Measurements from ENCODE around the gene OR2J3. TPM values are rescaled to one million over a fixed set of nuclear protein-coding genes. Genes with fewer than 3 reads are reported as not detected.

OR2J3 gene
- total RNA-seq, 1 experiment from 2014 or later: not detected

DNA sequence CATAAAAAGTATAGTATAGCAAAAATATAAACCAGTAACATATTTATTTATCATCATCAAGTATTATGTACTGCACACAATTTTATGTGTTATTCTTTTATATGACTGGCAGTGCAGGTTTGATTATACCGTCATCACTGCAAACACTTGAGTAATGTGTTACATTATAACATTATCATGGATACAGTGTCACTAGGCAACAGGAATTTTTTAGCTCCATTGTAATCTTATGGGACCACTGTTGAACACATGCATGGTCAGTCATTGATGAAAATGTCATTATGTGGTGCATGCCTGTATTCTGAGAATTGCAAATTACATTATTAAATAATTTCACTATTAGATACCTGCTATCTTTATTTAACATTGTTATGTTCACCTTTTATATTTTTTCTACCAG is 33.7 kb downstream of the OR2J3 start:
- no peaks in the 10 kb centered on the region for H3K27me3 Mint-ChIP-seq (ENCODE audit: insufficient read depth, unreplicated experiment)
- Histone ChIP-seq H3K9me3 (no peaks in the 10 kb centered on the region), H3K4me1 (peaks cover 31% of the 10 kb centered on the region), H3K27me3 (replicated peaks; ENCODE audit: control insufficient read depth, insufficient read depth, low read length) (no peaks in the 10 kb centered on the region), H3K36me3 (ENCODE audit: control insufficient read depth, insufficient read depth, low read length) (no peaks in the 10 kb centered on the region), H3K4me3 (ENCODE audit: low read depth, low read length) (no peak overlapping the region)
- no peaks in the 10 kb centered on the region for H3K36me3 Mint-ChIP-seq (ENCODE audit: insufficient read depth, unreplicated experiment)
- ChIA-PET POLR2A (no interaction called here), CTCF (no interaction called here)
- no TSS peak for BruUV-seq (replicated peaks)
- H3K4me3 Mint-ChIP-seq (ENCODE audit: unreplicated experiment): no peak overlapping the region
- peaks cover 7% of the 10 kb centered on the region for H3K9me3 Mint-ChIP-seq (ENCODE audit: unreplicated experiment)
- TF ChIP-seq, protein P1, sequence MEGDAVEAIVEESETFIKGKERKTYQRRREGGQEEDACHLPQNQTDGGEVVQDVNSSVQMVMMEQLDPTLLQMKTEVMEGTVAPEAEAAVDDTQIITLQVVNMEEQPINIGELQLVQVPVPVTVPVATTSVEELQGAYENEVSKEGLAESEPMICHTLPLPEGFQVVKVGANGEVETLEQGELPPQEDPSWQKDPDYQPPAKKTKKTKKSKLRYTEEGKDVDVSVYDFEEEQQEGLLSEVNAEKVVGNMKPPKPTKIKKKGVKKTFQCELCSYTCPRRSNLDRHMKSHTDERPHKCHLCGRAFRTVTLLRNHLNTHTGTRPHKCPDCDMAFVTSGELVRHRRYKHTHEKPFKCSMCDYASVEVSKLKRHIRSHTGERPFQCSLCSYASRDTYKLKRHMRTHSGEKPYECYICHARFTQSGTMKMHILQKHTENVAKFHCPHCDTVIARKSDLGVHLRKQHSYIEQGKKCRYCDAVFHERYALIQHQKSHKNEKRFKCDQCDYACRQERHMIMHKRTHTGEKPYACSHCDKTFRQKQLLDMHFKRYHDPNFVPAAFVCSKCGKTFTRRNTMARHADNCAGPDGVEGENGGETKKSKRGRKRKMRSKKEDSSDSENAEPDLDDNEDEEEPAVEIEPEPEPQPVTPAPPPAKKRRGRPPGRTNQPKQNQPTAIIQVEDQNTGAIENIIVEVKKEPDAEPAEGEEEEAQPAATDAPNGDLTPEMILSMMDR (IDR thresholded peaks at IDR 0.05; ENCODE audit: insufficient read depth in 1 of 2, low read depth in 1 of 2, low read length in 1 of 2, severe bottlenecking in 1 of 2, unreplicated experiment in 1 of 2): no peak
- no peak overlapping the region for H3K27ac Mint-ChIP-seq (ENCODE audit: unreplicated experiment)
- DNase-seq: no peak
- intact Hi-C loops (cut with micrococcal nuclease; ENCODE audit: unreplicated experiment): no loop called here
- H3K4me1 Mint-ChIP-seq (ENCODE audit: low read depth, unreplicated experiment): peaks cover 14% of the 10 kb centered on the region

DNA sequence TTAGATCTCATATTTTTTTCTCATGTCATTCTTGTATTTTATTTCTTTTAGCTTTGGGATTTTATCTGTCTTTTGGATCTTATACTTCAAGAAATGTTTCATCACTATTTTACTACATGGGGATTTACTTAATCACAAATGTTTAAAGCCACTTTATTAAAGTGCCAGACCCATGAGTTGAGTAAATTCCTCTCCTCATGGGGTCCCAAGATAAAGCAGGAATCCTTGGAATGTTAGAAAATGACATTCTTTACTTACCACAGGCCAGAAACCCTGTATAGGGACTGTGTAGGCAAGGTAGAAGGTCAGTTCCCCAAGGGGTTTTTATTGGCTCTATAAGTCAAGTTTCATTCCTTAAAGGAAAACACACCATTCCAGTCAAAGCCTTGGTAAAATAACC is 34.5 kb downstream of the OR2J3 start:
- Mint-ChIP-seq H3K27me3 (ENCODE audit: insufficient read depth, unreplicated experiment) (no peaks in the 10 kb centered on the region), H3K9me3 (ENCODE audit: unreplicated experiment) (peaks cover 8% of the 10 kb centered on the region), H3K27ac (ENCODE audit: unreplicated experiment) (peak overlapping the region; percentile 83), H3K4me3 (ENCODE audit: unreplicated experiment) (peak overlapping the region; percentile 29), H3K36me3 (ENCODE audit: insufficient read depth, unreplicated experiment) (no peaks in the 10 kb centered on the region), H3K4me1 (ENCODE audit: low read depth, unreplicated experiment) (peaks cover 21% of the 10 kb centered on the region)
- no TSS peak for BruUV-seq (replicated peaks)
- peak in 1 of 2 experiments; percentile 45 for DNase-seq
- peaks cover 31% of the 10 kb centered on the region for H3K4me1 ChIP-seq
- TF ChIP-seq, protein P1 (IDR thresholded peaks at IDR 0.05; ENCODE audit: insufficient read depth in 1 of 2, low read depth in 1 of 2, low read length in 1 of 2, severe bottlenecking in 1 of 2, unreplicated experiment in 1 of 2): no peak
- no peak overlapping the region for H3K4me3 ChIP-seq (ENCODE audit: low read depth, low read length)
- ChIA-PET CTCF (no interaction called here), POLR2A (no interaction called here)
- intact Hi-C loops (cut with micrococcal nuclease; ENCODE audit: unreplicated experiment): no loop called here
- no peaks in the 10 kb centered on the region for H3K36me3 ChIP-seq (ENCODE audit: control insufficient read depth, insufficient read depth, low read length)
- H3K27me3 ChIP-seq (replicated peaks; ENCODE audit: control insufficient read depth, insufficient read depth, low read length): no peaks in the 10 kb centered on the region
- H3K9me3 ChIP-seq: no peaks in the 10 kb centered on the region

DNA sequence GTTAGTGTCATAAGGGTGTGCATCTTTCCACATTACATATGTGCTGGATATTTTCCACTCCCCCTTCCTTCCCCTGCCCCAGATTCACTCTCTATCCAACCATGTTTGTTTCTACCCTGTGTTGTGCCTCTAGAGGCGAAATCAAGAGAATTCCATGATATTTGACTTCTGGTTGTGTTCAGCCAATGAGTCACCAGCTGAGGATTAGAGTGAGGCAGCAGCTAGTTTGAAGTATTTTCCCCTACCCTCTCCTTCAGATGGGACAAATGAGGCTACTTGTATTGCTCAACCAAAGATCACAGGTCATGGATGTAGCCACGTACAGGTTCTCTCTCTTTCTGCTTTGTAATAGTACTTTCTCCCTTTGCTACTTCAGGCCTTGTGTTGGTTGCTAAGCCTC is 38.3 kb downstream of the OR2J3 start:
- DNase-seq: no peak
- H3K27me3 ChIP-seq (replicated peaks; ENCODE audit: control insufficient read depth, insufficient read depth, low read length): no peaks in the 10 kb centered on the region
- intact Hi-C loops (cut with micrococcal nuclease; ENCODE audit: unreplicated experiment): no loop called here
- H3K36me3 Mint-ChIP-seq (ENCODE audit: insufficient read depth, unreplicated experiment): no peaks in the 10 kb centered on the region
- no peak overlapping the region for H3K4me3 ChIP-seq (ENCODE audit: low read depth, low read length)
- H3K4me3 Mint-ChIP-seq (ENCODE audit: unreplicated experiment): no peak overlapping the region
- ChIA-PET POLR2A (no interaction called here), CTCF (no interaction called here)
- TF ChIP-seq, protein P1 (IDR thresholded peaks at IDR 0.05; ENCODE audit: insufficient read depth in 1 of 2, low read depth in 1 of 2, low read length in 1 of 2, severe bottlenecking in 1 of 2, unreplicated experiment in 1 of 2): no peak
- no TSS peak for BruUV-seq (replicated peaks)
- H3K9me3 Mint-ChIP-seq (ENCODE audit: unreplicated experiment): peaks cover 23% of the 10 kb centered on the region
- no peaks in the 10 kb centered on the region for H3K36me3 ChIP-seq (ENCODE audit: control insufficient read depth, insufficient read depth, low read length)
- H3K9me3 ChIP-seq: no peaks in the 10 kb centered on the region
- H3K4me1 ChIP-seq: peaks cover 31% of the 10 kb centered on the region
- peaks cover 29% of the 10 kb centered on the region for H3K4me1 Mint-ChIP-seq (ENCODE audit: low read depth, unreplicated experiment)
- no peaks in the 10 kb centered on the region for H3K27me3 Mint-ChIP-seq (ENCODE audit: insufficient read depth, unreplicated experiment)
- H3K27ac Mint-ChIP-seq (ENCODE audit: unreplicated experiment): peak overlapping the region; percentile 46
